Measurements from ENCODE around the gene LRRTM3.

LRRTM3 gene

DNA sequence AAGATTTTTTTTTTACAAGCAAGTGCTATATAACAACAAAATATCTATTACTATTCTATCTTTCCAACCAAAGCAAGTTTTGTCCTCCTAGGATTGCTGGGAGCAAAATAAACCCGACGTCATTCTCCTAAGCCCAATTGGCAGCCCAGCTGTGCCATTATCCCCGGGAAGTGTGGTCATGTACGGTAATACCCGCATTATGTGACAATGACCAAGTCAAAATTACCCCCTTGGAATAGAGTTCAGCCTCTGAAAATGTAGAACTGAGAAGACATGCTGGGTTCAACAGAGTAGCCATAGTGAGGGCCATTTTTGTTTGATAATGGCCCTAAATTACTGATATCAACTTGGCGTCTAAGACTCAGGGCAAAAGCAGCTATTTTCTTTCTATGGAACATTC, 215.5 kb downstream of the LRRTM3 start:
- DNase-seq: no peak

DNA sequence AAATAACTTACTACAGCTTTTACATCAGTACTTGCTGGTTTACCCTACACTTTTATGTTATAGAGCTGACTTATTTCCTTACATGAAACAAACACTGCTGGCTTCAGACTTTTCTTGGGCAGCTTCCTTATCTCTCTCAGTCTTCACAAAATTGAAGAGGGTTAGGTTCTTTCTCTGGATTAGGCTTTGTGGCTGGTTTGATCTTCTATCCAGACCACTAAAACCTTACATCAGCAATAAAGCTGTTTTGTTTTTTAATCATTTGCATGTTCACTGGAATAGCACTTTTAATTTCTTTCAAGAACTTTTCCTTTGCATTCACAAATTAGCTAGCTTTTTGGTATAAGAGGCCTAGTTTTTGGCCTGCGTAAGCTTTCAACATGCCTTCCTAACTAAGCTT, 218.7 kb downstream of the LRRTM3 start:
- DNase-seq: no peak
